GM21367 (cell line): ENCODE results near the gene RAI2.

Source experiments
- ATAC-seq: cut with Tn5 transposase; IDR thresholded peaks from one replicate; pipeline ENCODE4 v1.9.1; 2021; ENCODE audit not compliant: unreplicated experiment

Gene RAI2

GRCh38 chrX:17860811-17861488 lies at the start of gene RAI2:
RAI2 (minus strand) TSS chrX:17861298; CDS start chrX:17802010, 59,288 bp downstream.
- no peak for ATAC-seq

GRCh38 chrX:17888421-17888820 lies 27.3 kb upstream of the RAI2 start:
- no peak for ATAC-seq

- ATAC-seq, result no peak
These were observed 21.6 kb upstream of the RAI2 start for GRCh38 chrX:17882680-17883079.

GRCh38 chrX:17878028-17878670 lies 17.1 kb upstream of the RAI2 start:
- no peak for ATAC-seq

GRCh38 chrX:17876135-17876534 lies 15.0 kb upstream of the RAI2 start:
- ATAC-seq, result no peak

GRCh38 chrX:17869580-17869979 lies 8.5 kb upstream of the RAI2 start:
- ATAC-seq, result no peak

GRCh38 chrX:17861489-17862011 lies 452 bp upstream of the RAI2 start:
- no peak for ATAC-seq

GRCh38 chrX:17860179-17860780 lies 818 bp downstream of the RAI2 start:
- ATAC-seq, result no peak

- ATAC-seq, result no peak
These were observed 1.4 kb downstream of the RAI2 start for GRCh38 chrX:17859609-17860178.

GRCh38 chrX:17854531-17854930 lies 6.6 kb downstream of the RAI2 start:
- no peak for ATAC-seq

- ATAC-seq, result no peak
These were observed 7.0 kb downstream of the RAI2 start for GRCh38 chrX:17854069-17854468.

GRCh38 chrX:17851874-17852273 lies 9.2 kb downstream of the RAI2 start:
- no peak for ATAC-seq

GRCh38 chrX:17848545-17849265 lies 12.4 kb downstream of the RAI2 start:
- no peak for ATAC-seq

- no peak for ATAC-seq
These were observed 15.1 kb downstream of the RAI2 start for GRCh38 chrX:17846045-17846444.

GRCh38 chrX:17844236-17844635 lies 16.9 kb downstream of the RAI2 start:
- ATAC-seq, result no peak

GRCh38 chrX:17842769-17843525 lies 18.2 kb downstream of the RAI2 start:
- no peak for ATAC-seq

GRCh38 chrX:17839269-17839668 lies 21.8 kb downstream of the RAI2 start:
- no peak for ATAC-seq

- no peak for ATAC-seq
These were observed 24.3 kb downstream of the RAI2 start for GRCh38 chrX:17836830-17837229.

- ATAC-seq, result no peak
These were observed 27.1 kb downstream of the RAI2 start for GRCh38 chrX:17833954-17834353.

GRCh38 chrX:17831255-17831654 lies 29.8 kb downstream of the RAI2 start:
- no peak for ATAC-seq
